K562 (cell line): ENCODE data around the gene CYP2W1. TPM values are rescaled to one million over a fixed set of nuclear protein-coding genes. Genes with fewer than 3 reads are reported as not detected.

Experiments
- ATAC-seq: fragments of 200-7000 bp; cut with Tn5 transposase; 3 replicates; pipeline ENCODE4 v1.9.1; 2020; ENCODE audit warnings: moderate library complexity
- BruUV-seq: library from RNA; stranded (reverse); fragments of 400-500 nt; replicated peaks from 2 replicates; lab custom pipeline; 2021; lab: Mats Ljungman, UMichigan
- CTCF ChIA-PET: fragments of 300-600 bp; formaldehyde crosslinking; extraction: SDS; loops from one replicate; lab custom pipeline; 2021; ENCODE audit warnings: low intra/inter-chr PET ratio; lab: Yijun Ruan, JAX
- POLR2A ChIA-PET: fragments of 300-600, 350-650 bp; sonication (Branson Sonifier 250); formaldehyde crosslinking; extraction: SDS; loops from one replicate; lab custom pipeline; 2021; ENCODE audit warnings: antibody characterized with exemption, inconsistent platforms; lab: Yijun Ruan, JAX
- DNase-seq, 4 experiments: peaks; one replicate each; pipeline versions ENCODE4 v3.0.0 to v3.0.0-alpha.2; 2011 to 2018; ENCODE audit warnings: low spot score in 3 of 4, mixed read lengths in 3 of 4; ENCODE audit errors: extremely low read depth in 1 of 4
- FAIRE-seq: peaks from 2 replicates; lab custom pipeline; 2011; peaks lifted over from hg19 to GRCh38; lab: Jason Lieb, UNC
- H2AFZ ChIP-seq: 2 replicates; pipeline ENCODE4 v1.6.0; 2011; ENCODE audit warnings: low read depth, low read length, control low read depth, inconsistent platforms
- H3K27ac ChIP-seq: fragments of 200-600 bp; 3 replicates; pipeline ENCODE4 v1.8.0; 2011; ENCODE audit warnings: low read depth, mild to moderate bottlenecking, control low read depth, inconsistent platforms, low read length, moderate library complexity, mixed read lengths; ENCODE audit errors: extremely low read depth
- H3K27me3 ChIP-seq, 2 experiments: fragments of 300-600 bp in 1 of 2; 2 replicates in 1 of 2; 3 replicates in 1 of 2; pipeline versions ENCODE4 v1.6.0 to v1.8.0; 2011; ENCODE audit warnings: inconsistent platforms in 2 of 2, low read length in 2 of 2, mild to moderate bottlenecking in 1 of 2, mixed read lengths in 1 of 2, moderate library complexity in 1 of 2; ENCODE audit not compliant: control insufficient read depth in 2 of 2, insufficient read depth in 2 of 2
- H3K36me3 ChIP-seq: fragments of 300-600 bp; 3 replicates; pipeline ENCODE4 v1.8.0; 2011; ENCODE audit warnings: mild to moderate bottlenecking, low read length, inconsistent platforms; ENCODE audit not compliant: control insufficient read depth, insufficient read depth
- H3K4me1 ChIP-seq, 2 experiments: fragments of 200-600 bp in 1 of 2; replicated peaks in 1 of 2; 2 replicates in 1 of 2; 3 replicates in 1 of 2; pipeline versions ENCODE4 v1.5.1 to v1.8.0; 2011; ENCODE audit warnings: inconsistent platforms in 2 of 2, low read length in 2 of 2, mild to moderate bottlenecking in 1 of 2, mixed read lengths in 1 of 2, moderate library complexity in 1 of 2; ENCODE audit not compliant: control insufficient read depth in 2 of 2, insufficient read depth in 2 of 2
- H3K4me2 ChIP-seq: 2 replicates; pipeline ENCODE4 v1.6.1; 2011; ENCODE audit warnings: low read length, control low read depth, inconsistent platforms, mixed read lengths; ENCODE audit not compliant: insufficient read depth
- H3K4me3 ChIP-seq: fragments of 200-600 bp; sonication (generic), shearing (Covaris generic); 2 replicates; pipeline ENCODE4 v1.5.1; 2016; ENCODE audit warnings: control low read depth, inconsistent platforms
- H3K79me2 ChIP-seq: fragments of 200-600 bp; 3 replicates; pipeline ENCODE4 v1.8.0; 2011; ENCODE audit warnings: low read length, inconsistent platforms; ENCODE audit not compliant: control insufficient read depth, insufficient read depth
- H3K9ac ChIP-seq, 2 experiments: 2 replicates each; pipeline versions ENCODE4 v1.6.0 to v1.6.1; 2011; ENCODE audit warnings: low read depth in 2 of 2, low read length in 2 of 2, control low read depth in 1 of 2, inconsistent platforms in 1 of 2, mild to moderate bottlenecking in 1 of 2, mixed read lengths in 1 of 2; ENCODE audit not compliant: insufficient read depth in 1 of 2
- H3K9me1 ChIP-seq: one replicate; pipeline ENCODE4 v1.6.0; 2011; ENCODE audit warnings: inconsistent platforms, mild to moderate bottlenecking, low read length, moderate library complexity; ENCODE audit not compliant: control insufficient read depth, insufficient read depth
- H3K9me3 ChIP-seq: replicated peaks from 2 replicates; pipeline ENCODE4 v1.5.1; 2011; ENCODE audit warnings: low read depth, low read length, inconsistent platforms; ENCODE audit not compliant: control insufficient read depth, insufficient read depth
- H4K20me1 ChIP-seq: replicated peaks from 2 replicates; pipeline ENCODE4 v1.6.1; 2011; ENCODE audit warnings: low read length, inconsistent platforms, mixed read lengths; ENCODE audit not compliant: control insufficient read depth, insufficient read depth
- ARID1B ChIP-seq: fragments of 450-650 bp; IDR thresholded peaks from 2 replicates; pipeline ENCODE4 v1.6.1; 2016; ENCODE audit warnings: antibody characterized with exemption, mild to moderate bottlenecking, inconsistent platforms
- HDAC1 ChIP-seq, 2 experiments: fragments of 450-650 bp; IDR thresholded peaks; 2 replicates each; pipeline ENCODE4 v1.6.1; 2016 to 2017; ENCODE audit warnings: inconsistent platforms in 1 of 2, mild to moderate bottlenecking in 1 of 2, moderate library complexity in 1 of 2
- RBM14 ChIP-seq: fragments of 200-400 bp; formaldehyde crosslinking; IDR thresholded peaks from 2 replicates; pipeline ENCODE4 v1.6.1; 2018; ENCODE audit warnings: low read depth, mild to moderate bottlenecking, low read length, moderate library complexity, borderline replicate concordance; ENCODE audit not compliant: insufficient read depth
- TFAM ChIP-seq: fragments of 250-450 bp; sonication (Bioruptor Pico); conservative IDR thresholded peaks from 2 replicates; pipeline ENCODE4 v1.5.0; 2021; ENCODE audit warnings: mild to moderate bottlenecking, moderate library complexity
- ZKSCAN3 ChIP-seq: fragments of 250-450 bp; sonication (Bioruptor Pico); IDR thresholded peaks from 2 replicates; pipeline ENCODE4 v1.4.0; 2020
- WGBS: fragments of 100-300 bp; shearing (Covaris generic); methylation state at CpG from one replicate; pipeline ENCODE4 v1.1.6; 2016; ENCODE audit warnings: low coverage, mixed read lengths; ENCODE audit not compliant: insufficient coverage; ENCODE audit errors: missing lambda C conversion rate; 5-methylcytosine and 5-hydroxymethylcytosine counted together
- in situ Hi-C: fragments of 300-500 bp; cut with MboI; formaldehyde crosslinking; loops from 4 replicates; pipeline ENCODE4 v1.15.0; 2018; ENCODE audit warnings: inconsistent platforms, mixed read lengths
- intact Hi-C: fragments of 100-400 bp; cut with micrococcal nuclease; formaldehyde crosslinking; loops from 2 replicates; pipeline ENCODE4 v1.14.2; 2022
- polyA plus RNA-seq, 8 experiments: library from polyadenylated mRNA; depleted of rRNA in 4 of 8; stranded (reverse) in 5 of 8; unstranded in 3 of 8; fragments of >200 nt; fragmentation: Nextera tagmentation in 2 of 8; fragmentation: Illumina TruSeq in 1 of 8; extraction: Ambion mirVana in 2 of 8; extraction: Trizol in 1 of 8; gene quantifications; 2 replicates each; pipeline versions ENCODE4 v1.2.1 to v1.2.3, GENCODE V29; 2011 to 2014; ENCODE audit warnings: inconsistent platforms in 1 of 8, missing spikeins in 1 of 8
- total RNA-seq, 7 experiments: library from RNA; depleted of rRNA in 6 of 7; stranded (reverse); fragments of >200 nt in 6 of 7; fragmentation: Illumina TruSeq in 2 of 7; extraction: Trizol in 2 of 7; gene quantifications; 2 replicates each; pipeline versions ENCODE4 v1.2.1 to v1.2.3, GENCODE V29; 2011 to 2021; ENCODE audit warnings: low replicate concordance in 1 of 7
- TF ChIP-seq, protein P1 (sequence below): fragments of 250-450 bp; sonication (Bioruptor Pico); IDR thresholded peaks from 2 replicates; pipeline ENCODE4 v1.8.0; 2022; ENCODE audit warnings: moderate library complexity, mild to moderate bottlenecking, inconsistent platforms
- TF ChIP-seq, protein P2 (sequence below): fragments of 250-450 bp; sonication (Bioruptor Pico); IDR thresholded peaks from 2 replicates; pipeline ENCODE4 v1.5.0; 2022; ENCODE audit warnings: mild to moderate bottlenecking

Gene CYP2W1
- total and polyA plus RNA-seq, 9 of the 15 experiments (the other 6 are each of a cell fraction or from before 2014, with no cell fraction given): not detected

DNA sequence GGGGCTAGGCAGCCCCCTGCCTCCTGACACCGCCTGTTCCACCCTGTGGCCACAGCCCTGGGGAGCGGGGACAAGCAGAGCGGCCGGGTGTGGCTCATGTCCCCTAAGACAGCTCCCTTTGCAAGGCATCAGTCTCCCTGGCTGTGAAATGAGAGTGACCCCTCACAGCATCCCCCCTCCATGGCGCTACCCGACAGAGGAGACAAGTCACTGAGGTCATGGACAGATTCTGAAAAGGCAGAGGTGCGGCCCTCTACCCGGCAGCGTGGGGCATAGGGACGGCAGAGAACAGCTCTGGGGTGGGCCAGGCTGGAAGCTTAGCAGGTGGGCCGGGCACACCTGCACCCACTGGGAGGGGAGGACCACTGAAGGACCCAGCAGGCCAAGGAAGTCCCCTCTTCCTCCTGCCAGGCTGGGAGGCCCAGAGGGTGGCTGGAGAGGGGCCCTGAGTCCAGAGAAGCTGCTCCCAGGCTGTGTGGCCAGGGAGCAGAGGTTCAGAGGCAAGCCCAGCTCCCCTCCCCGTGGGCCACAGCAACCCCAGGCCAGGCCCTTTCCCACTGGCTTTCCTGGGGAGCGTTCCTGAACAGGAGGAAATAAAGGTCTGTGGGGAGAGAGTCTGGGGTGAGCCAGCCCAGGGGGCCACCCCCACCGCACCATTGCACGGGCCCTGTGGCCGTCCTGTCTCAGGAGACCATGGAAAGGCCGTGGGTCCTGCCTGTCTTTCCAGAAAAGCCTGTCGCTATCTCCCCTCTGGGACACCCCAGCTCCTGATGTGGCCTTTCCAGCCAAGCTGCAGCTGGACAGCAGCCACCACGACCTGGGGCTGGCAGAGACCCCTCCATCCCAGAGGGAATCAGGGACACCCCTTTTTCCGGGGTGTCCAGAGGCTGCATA lies 30.2 kb upstream of the CYP2W1 start:
- 10% methylated on average over 14 of the region's 20 CpGs for WGBS
- intact Hi-C loops: no loop called here
- H4K20me1 ChIP-seq: peaks cover 15% of the 10 kb centered on the region; the same call in 1 of the 2 replicates
- TF ChIP-seq, protein P1, sequence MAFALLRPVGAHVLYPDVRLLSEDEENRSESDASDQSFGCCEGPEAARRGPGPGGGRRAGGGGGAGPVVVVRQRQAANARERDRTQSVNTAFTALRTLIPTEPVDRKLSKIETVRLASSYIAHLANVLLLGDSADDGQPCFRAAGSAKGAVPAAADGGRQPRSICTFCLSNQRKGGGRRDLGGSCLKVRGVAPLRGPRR (CRISPR knock-in tag): no peak
- TF ChIP-seq HDAC1 (IDR thresholded peaks at IDR 0.05): no peak
- TF ChIP-seq ZKSCAN3 (CRISPR knock-in tag): no peak
- TF ChIP-seq RBM14: no peak
- TF ChIP-seq ARID1B: no peak
- TF ChIP-seq, protein P2, sequence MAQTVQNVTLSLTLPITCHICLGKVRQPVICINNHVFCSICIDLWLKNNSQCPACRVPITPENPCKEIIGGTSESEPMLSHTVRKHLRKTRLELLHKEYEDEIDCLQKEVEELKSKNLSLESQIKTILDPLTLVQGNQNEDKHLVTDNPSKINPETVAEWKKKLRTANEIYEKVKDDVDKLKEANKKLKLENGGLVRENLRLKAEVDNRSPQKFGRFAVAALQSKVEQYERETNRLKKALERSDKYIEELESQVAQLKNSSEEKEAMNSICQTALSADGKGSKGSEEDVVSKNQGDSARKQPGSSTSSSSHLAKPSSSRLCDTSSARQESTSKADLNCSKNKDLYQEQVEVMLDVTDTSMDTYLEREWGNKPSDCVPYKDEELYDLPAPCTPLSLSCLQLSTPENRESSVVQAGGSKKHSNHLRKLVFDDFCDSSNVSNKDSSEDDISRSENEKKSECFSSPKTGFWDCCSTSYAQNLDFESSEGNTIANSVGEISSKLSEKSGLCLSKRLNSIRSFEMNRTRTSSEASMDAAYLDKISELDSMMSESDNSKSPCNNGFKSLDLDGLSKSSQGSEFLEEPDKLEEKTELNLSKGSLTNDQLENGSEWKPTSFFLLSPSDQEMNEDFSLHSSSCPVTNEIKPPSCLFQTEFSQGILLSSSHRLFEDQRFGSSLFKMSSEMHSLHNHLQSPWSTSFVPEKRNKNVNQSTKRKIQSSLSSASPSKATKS (CRISPR knock-in tag): no peak
- no peak for TF ChIP-seq TFAM (CRISPR knock-in tag)

More for the DNA sequence above, 30.2 kb upstream of the CYP2W1 start:
- no peak overlapping the region for H2AFZ ChIP-seq
- DNase-seq: no peak
- H3K4me1 ChIP-seq: peaks cover 0 to 46% of the 10 kb centered on the region in 2 experiments; a peak in 2 of 5 replicates
- no peaks in the 10 kb centered on the region for H3K79me2 ChIP-seq
- in situ Hi-C loops: no loop called here
- H3K4me3 ChIP-seq: no peak overlapping the region
- no peak overlapping the region for H3K4me2 ChIP-seq
- no peak overlapping the region for H3K27ac ChIP-seq
- POLR2A ChIA-PET: interaction anchor here (0.5 to 1.0 kb wide), 3 partner anchors 14 to 434 kb away, joined by 3 to 8 read pairs (median 3); no protein-coding TSS in a partner anchor
- no peaks in the 10 kb centered on the region for H3K9me3 ChIP-seq
- H3K36me3 ChIP-seq: no peaks in the 10 kb centered on the region
- FAIRE-seq: no peak
- CTCF ChIA-PET: no interaction called here
- ATAC-seq: no peak
- H3K27me3 ChIP-seq: peaks cover 46 to 70% of the 10 kb centered on the region in 2 experiments
- no peaks in the 10 kb centered on the region for H3K9me1 ChIP-seq
- no TSS peak for BruUV-seq
- no peak overlapping the region for H3K9ac ChIP-seq
